OCI-LY7 (cell line): ENCODE measurements around the gene MAPK8IP1.

Experiments used
- EZH2phosphoT487 ChIP-seq: fragments of 200-600 bp; sonication (generic); IDR thresholded peaks from 2 replicates; pipeline ENCODE4 v1.6.1; 2018; ENCODE audit warnings: low read depth, borderline replicate concordance, mild to moderate bottlenecking, mixed run types, antibody characterized with exemption, low read length, moderate library complexity, mixed read lengths
- TF ChIP-seq, protein P1 (sequence below): fragments of 200-600 bp; sonication (generic); conservative IDR thresholded peaks from 2 replicates; pipeline ENCODE4 v1.5.1; 2014; ENCODE audit warnings: mild to moderate bottlenecking, antibody characterized with exemption, low read length, moderate library complexity, mixed read lengths

GRCh38 chr11:45870706-45871105 is 14.7 kb upstream of the MAPK8IP1 start:
- TF ChIP-seq, protein P1, sequence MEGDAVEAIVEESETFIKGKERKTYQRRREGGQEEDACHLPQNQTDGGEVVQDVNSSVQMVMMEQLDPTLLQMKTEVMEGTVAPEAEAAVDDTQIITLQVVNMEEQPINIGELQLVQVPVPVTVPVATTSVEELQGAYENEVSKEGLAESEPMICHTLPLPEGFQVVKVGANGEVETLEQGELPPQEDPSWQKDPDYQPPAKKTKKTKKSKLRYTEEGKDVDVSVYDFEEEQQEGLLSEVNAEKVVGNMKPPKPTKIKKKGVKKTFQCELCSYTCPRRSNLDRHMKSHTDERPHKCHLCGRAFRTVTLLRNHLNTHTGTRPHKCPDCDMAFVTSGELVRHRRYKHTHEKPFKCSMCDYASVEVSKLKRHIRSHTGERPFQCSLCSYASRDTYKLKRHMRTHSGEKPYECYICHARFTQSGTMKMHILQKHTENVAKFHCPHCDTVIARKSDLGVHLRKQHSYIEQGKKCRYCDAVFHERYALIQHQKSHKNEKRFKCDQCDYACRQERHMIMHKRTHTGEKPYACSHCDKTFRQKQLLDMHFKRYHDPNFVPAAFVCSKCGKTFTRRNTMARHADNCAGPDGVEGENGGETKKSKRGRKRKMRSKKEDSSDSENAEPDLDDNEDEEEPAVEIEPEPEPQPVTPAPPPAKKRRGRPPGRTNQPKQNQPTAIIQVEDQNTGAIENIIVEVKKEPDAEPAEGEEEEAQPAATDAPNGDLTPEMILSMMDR: no peak
- no peak for TF ChIP-seq EZH2phosphoT487
